Gastrocnemius medialis (tissue), 4 donors: ENCODE data around the gene FBXL7. TPM values are rescaled to one million over a fixed set of nuclear protein-coding genes. Genes with fewer than 3 reads are reported as not detected.

Source experiments
- ATAC-seq, 2 donors: fragments of 150-250 bp; one replicate each; pipeline ENCODE4 v1.9.1; 2016
- DNase-seq, 2 donors: peaks; one replicate each; pipeline ENCODE4 v3.0.0-alpha.2; 2019
- H3K27ac ChIP-seq, 4 donors: fragments of 200-600 bp; sonication (generic); 1 replicate in 1 of 4; 2 replicates in 3 of 4; pipeline ENCODE4 v1.5.1; 2016 to 2018; ENCODE audit warnings: mild to moderate bottlenecking in 2 of 4, moderate library complexity in 1 of 4
- H3K27me3 ChIP-seq, 3 donors: fragments of 200-600 bp; sonication (generic) in 2 of 3; 1 replicate in 1 of 3; 2 replicates in 2 of 3; pipeline versions ENCODE4 v1.5.1 to v1.6.0; 2016 to 2019; ENCODE audit warnings: mild to moderate bottlenecking in 1 of 3, moderate library complexity in 1 of 3
- H3K36me3 ChIP-seq, 2 donors: fragments of 200-600 bp; sonication (generic) in 1 of 2; one replicate each; pipeline ENCODE4 v1.5.1; 2017 to 2018
- H3K4me1 ChIP-seq, 2 donors: fragments of 200-600 bp; sonication (generic) in 1 of 2; one replicate each; pipeline ENCODE4 v1.5.1; 2016 to 2017; ENCODE audit warnings: mild to moderate bottlenecking in 2 of 2
- H3K4me3 ChIP-seq, 4 donors: fragments of 200-600 bp; sonication (generic) in 3 of 4; 1 replicate in 1 of 4; 2 replicates in 3 of 4; pipeline ENCODE4 v1.5.1; 2016 to 2019; ENCODE audit warnings: mild to moderate bottlenecking in 2 of 4
- H3K9me3 ChIP-seq, 3 donors: fragments of 200-600 bp; sonication (generic) in 2 of 3; 1 replicate in 1 of 3; 2 replicates in 2 of 3; pipeline ENCODE4 v1.5.1; 2016 to 2019
- POLR2A ChIP-seq, 2 donors: fragments of 450-650 bp; IDR thresholded peaks; one replicate each; pipeline ENCODE4 v1.6.1; 2017; ENCODE audit warnings: antibody characterized with exemption in 2 of 2, mild to moderate bottlenecking in 2 of 2, moderate library complexity in 2 of 2
- in situ Hi-C, 4 donors: fragments of 200-750 bp; cut with MboI; loops; one replicate each; pipeline versions ENCODE4 v1.15.0 to v1.8.0; 2017; ENCODE audit warnings: low sequenced_read_pairs in 4 of 4
- intact Hi-C: fragments of 100-400 bp; cut with DNase I; formaldehyde crosslinking; loops from one replicate; pipeline ENCODE4 v1.15.1; 2023; ENCODE audit warnings: low total_unique reads
- total RNA-seq, 4 donors: library from RNA; depleted of rRNA; stranded (reverse); fragments of >200 nt; gene quantifications; one replicate each; pipeline versions ENCODE4 v1.1.0 to v1.2.3, GENCODE V29; 2016
- TF ChIP-seq, protein P1 (sequence below), 5 experiments: fragments of 450-650 bp in 3 of 5; fragments of 200-600 bp in 2 of 5; sonication (generic) in 2 of 5; IDR thresholded peaks in 4 of 5; conservative IDR thresholded peaks in 1 of 5; 1 replicate in 4 of 5; 2 replicates in 1 of 5; pipeline ENCODE4 v1.5.1; 2016 to 2019; ENCODE audit warnings: antibody characterized with exemption in 5 of 5, mild to moderate bottlenecking in 3 of 5, moderate library complexity in 3 of 5

FBXL7 gene
- total RNA-seq, 4 donors from 2014 or later, result 2.4 to 4.9 (median 3.1) TPM

DNA sequence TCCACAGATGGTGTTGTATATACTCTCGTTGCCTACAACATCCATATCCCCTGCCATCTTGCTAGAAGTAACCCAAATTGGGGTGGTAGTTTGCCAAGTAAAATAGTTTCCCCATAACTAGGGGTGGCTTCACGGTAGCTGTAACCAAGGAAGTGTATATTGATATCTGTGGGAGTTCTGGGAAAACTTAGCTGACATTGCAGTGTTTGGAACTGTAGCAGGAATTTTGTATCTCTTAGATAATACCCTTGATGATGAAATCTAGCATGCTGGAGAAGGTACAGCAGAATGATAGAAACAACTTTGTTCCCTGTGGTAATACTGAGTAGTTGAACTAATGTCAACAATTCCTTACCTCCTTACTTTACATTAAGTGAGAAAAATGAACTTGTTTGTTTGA is 29.8 kb downstream of the FBXL7 start:
- no peak overlapping the region for H3K4me3 ChIP-seq
- no peak for DNase-seq
- H3K27me3 ChIP-seq, result no peaks in the 10 kb centered on the region
- H3K4me1 ChIP-seq, result no peaks in the 10 kb centered on the region
- no peak for ATAC-seq
- TF ChIP-seq, protein P1, sequence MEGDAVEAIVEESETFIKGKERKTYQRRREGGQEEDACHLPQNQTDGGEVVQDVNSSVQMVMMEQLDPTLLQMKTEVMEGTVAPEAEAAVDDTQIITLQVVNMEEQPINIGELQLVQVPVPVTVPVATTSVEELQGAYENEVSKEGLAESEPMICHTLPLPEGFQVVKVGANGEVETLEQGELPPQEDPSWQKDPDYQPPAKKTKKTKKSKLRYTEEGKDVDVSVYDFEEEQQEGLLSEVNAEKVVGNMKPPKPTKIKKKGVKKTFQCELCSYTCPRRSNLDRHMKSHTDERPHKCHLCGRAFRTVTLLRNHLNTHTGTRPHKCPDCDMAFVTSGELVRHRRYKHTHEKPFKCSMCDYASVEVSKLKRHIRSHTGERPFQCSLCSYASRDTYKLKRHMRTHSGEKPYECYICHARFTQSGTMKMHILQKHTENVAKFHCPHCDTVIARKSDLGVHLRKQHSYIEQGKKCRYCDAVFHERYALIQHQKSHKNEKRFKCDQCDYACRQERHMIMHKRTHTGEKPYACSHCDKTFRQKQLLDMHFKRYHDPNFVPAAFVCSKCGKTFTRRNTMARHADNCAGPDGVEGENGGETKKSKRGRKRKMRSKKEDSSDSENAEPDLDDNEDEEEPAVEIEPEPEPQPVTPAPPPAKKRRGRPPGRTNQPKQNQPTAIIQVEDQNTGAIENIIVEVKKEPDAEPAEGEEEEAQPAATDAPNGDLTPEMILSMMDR (IDR thresholded peaks at IDR 0.05 in 4 of 5, conservative IDR thresholded peaks at IDR 0.05 in 1 of 5), result no peak
- no peak for TF ChIP-seq POLR2A (IDR thresholded peaks at IDR 0.05)
- H3K27ac ChIP-seq, result no peak overlapping the region
- intact Hi-C loops, result no loop called here
- H3K9me3 ChIP-seq, result no peaks in the 10 kb centered on the region
- no peaks in the 10 kb centered on the region for H3K36me3 ChIP-seq
- in situ Hi-C loops, result no loop called here

DNA sequence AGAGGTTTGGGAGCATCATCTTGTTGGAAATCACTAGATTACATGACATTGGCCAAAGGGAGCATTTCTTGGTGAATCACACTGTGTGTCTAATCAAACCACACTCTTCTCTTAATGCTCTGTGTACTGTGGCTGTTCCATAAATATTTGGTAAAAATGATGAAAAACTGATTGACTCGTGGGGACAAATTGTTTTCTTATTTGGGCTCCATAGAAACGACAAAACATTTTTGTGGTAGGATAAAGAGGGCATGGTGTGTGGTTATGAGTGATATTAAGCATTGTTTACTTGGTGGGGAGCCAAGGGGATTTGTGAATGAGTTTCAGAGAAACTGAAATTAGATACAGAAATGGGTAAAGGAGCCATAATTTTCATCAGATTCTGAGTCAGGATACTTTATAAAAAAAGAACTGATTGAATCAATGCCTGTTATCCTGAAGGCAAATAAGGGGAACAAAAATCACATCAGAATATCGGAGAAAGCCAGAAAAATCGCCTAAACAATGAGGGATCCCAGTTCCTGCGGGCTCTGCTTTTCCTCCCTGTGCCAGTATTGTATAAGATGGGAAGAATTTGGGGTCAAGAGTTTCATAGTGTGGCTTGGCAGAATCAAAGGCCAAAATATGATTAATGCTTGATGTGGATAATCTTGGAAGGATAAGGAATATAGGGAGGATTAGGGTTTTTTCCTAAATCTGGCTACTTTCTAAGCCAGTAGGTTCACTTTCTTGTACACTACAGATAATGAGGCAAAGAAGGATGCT is 33.3 kb downstream of the FBXL7 start:
- intact Hi-C loops (no loop called here), in situ Hi-C loops (no loop called here)
- Histone ChIP-seq H3K4me3 (no peak overlapping the region), H3K27ac (no peak overlapping the region), H3K27me3 (no peaks in the 10 kb centered on the region), H3K9me3 (no peaks in the 10 kb centered on the region), H3K4me1 (no peaks in the 10 kb centered on the region), H3K36me3 (no peaks in the 10 kb centered on the region)
- DNase-seq (no peak), ATAC-seq (peak in 1 of 2 donors; percentile 41)
- no peak for TF ChIP-seq POLR2A (IDR thresholded peaks at IDR 0.05)
- TF ChIP-seq, protein P1 (IDR thresholded peaks at IDR 0.05 in 4 of 5, conservative IDR thresholded peaks at IDR 0.05 in 1 of 5), result no peak

DNA sequence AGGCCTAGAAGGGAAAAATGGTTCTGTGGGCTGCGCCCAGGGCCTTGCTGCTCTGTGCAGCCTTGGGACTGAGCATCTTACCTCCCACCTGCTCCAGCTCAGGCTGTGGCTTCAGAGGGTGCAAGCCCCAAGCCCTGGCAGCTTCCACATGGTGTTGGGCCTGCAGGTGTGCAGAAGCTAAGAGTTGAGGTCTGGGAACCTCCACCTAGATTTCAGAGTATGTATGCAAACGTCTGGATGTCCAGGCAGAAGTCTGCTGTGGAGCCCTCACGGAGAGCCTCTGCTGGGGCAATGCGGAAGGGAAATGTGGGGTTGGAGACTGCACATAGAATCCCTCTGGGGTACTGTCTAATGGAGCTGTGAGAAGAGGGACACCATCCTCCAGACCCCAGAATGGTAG is 36.0 kb downstream of the FBXL7 start:
- no peaks in the 10 kb centered on the region for H3K27me3 ChIP-seq
- no peaks in the 10 kb centered on the region for H3K36me3 ChIP-seq
- no peak overlapping the region for H3K4me3 ChIP-seq
- no peaks in the 10 kb centered on the region for H3K4me1 ChIP-seq
- TF ChIP-seq, protein P1 (IDR thresholded peaks at IDR 0.05 in 4 of 5, conservative IDR thresholded peaks at IDR 0.05 in 1 of 5), result no peak
- no peak for TF ChIP-seq POLR2A (IDR thresholded peaks at IDR 0.05)
- ATAC-seq, result no peak
- no peaks in the 10 kb centered on the region for H3K9me3 ChIP-seq
- intact Hi-C loops (no loop called here), in situ Hi-C loops (no loop called here)
- DNase-seq, result no peak
- H3K27ac ChIP-seq, result no peak overlapping the region

DNA sequence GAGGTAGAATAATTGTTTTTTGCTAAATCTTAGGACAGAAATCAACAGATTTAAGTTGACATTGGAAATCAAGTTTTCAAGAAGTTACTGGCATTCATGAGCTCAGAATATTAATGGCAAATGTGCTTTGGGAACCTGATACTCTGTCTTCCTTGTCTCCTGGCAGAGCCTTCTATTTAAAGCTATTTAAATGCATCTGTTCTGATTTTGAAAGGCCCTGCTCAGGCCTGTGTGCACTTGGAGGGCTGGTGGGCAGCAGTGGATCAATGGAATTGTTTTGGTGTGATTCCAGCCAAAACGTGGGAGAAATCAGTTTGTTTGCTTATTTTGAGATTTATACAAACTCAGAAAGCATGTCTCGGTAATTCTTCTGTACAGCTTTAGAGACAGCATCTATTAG is 38.5 kb downstream of the FBXL7 start:
- TF ChIP-seq, protein P1 (IDR thresholded peaks at IDR 0.05 in 4 of 5, conservative IDR thresholded peaks at IDR 0.05 in 1 of 5), result no peak
- TF ChIP-seq POLR2A (IDR thresholded peaks at IDR 0.05), result no peak
- Histone ChIP-seq H3K27me3 (no peaks in the 10 kb centered on the region), H3K4me3 (no peak overlapping the region), H3K4me1 (no peaks in the 10 kb centered on the region), H3K9me3 (no peaks in the 10 kb centered on the region), H3K36me3 (no peaks in the 10 kb centered on the region), H3K27ac (no peak overlapping the region)
- no peak for ATAC-seq
- in situ Hi-C loops (no loop called here), intact Hi-C loops (no loop called here)
- DNase-seq, result no peak

DNA sequence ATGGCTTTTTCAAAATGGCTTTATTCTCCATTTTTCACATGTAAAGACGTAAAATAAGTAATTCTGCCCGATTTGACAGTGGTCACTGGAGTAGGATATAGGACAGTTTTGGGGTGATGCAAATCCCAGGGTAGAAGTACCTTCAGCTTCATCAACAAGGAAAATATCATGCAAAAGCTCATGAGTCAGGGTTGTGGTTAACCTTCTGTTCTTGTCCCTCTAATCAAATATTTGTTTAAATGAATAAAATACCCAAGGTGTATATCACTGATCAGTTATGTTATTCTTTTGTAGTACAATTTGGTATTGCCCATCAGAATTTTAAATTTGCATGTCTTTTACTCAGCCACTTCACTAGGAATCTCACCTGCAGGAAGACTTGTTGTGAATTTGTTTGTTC is 40.0 kb downstream of the FBXL7 start:
- H3K4me3 ChIP-seq, result no peak overlapping the region
- no peaks in the 10 kb centered on the region for H3K4me1 ChIP-seq
- no peaks in the 10 kb centered on the region for H3K36me3 ChIP-seq
- intact Hi-C loops (no loop called here), in situ Hi-C loops (no loop called here)
- ATAC-seq (no peak), DNase-seq (no peak)
- no peaks in the 10 kb centered on the region for H3K27me3 ChIP-seq
- no peak overlapping the region for H3K27ac ChIP-seq
- TF ChIP-seq POLR2A (IDR thresholded peaks at IDR 0.05), result no peak
- TF ChIP-seq, protein P1 (IDR thresholded peaks at IDR 0.05 in 4 of 5, conservative IDR thresholded peaks at IDR 0.05 in 1 of 5), result no peak
- H3K9me3 ChIP-seq, result no peaks in the 10 kb centered on the region
